CD14-positive monocyte (primary cell): ENCODE results near the gene FDXACB1. TPM values are rescaled to one million over a fixed set of nuclear protein-coding genes. Genes with fewer than 3 reads are reported as not detected.

Source experiments
- DNase-seq, 3 donors: peaks; one replicate each; pipeline ENCODE4 v3.0.0-alpha.2; 2011 to 2022
- H2AFZ ChIP-seq: 2 replicates; pipeline ENCODE4 v1.6.0; 2012; ENCODE audit warnings: mild to moderate bottlenecking, low read depth, low read length, inconsistent platforms; ENCODE audit not compliant: insufficient read depth, poor library complexity, severe bottlenecking
- H3K27ac ChIP-seq, 2 donors: 1 replicate in 1 of 2; 2 replicates in 1 of 2; pipeline ENCODE4 v1.5.1; 2012 to 2013; ENCODE audit warnings: low read length in 2 of 2, control low read depth in 1 of 2, inconsistent platforms in 1 of 2, low read depth in 1 of 2, mild to moderate bottlenecking in 1 of 2
- H3K27me3 ChIP-seq, 2 donors: one replicate each; pipeline versions ENCODE4 v1.6.0 to v1.6.1; 2011 to 2013; ENCODE audit warnings: low read length in 2 of 2; ENCODE audit not compliant: control insufficient read depth in 2 of 2, insufficient read depth in 2 of 2
- H3K36me3 ChIP-seq, 2 donors: replicated peaks in 1 of 2; 1 replicate in 1 of 2; 2 replicates in 1 of 2; pipeline versions ENCODE4 v1.5.1 to v1.6.1; 2012 to 2013; ENCODE audit warnings: low read length in 2 of 2, control low read depth in 1 of 2, inconsistent platforms in 1 of 2, mild to moderate bottlenecking in 1 of 2; ENCODE audit not compliant: insufficient read depth in 2 of 2, control insufficient read depth in 1 of 2
- H3K4me1 ChIP-seq, 2 donors: 1 replicate in 1 of 2; 2 replicates in 1 of 2; pipeline versions ENCODE4 v1.5.1 to v1.6.1; 2012 to 2013; ENCODE audit warnings: low read length in 2 of 2, control low read depth in 1 of 2, inconsistent platforms in 1 of 2, mild to moderate bottlenecking in 1 of 2, moderate library complexity in 1 of 2; ENCODE audit not compliant: insufficient read depth in 2 of 2, control insufficient read depth in 1 of 2
- H3K4me2 ChIP-seq: replicated peaks from 2 replicates; pipeline ENCODE3; 2012; ENCODE audit warnings: low read length, moderate library complexity, mild to moderate bottlenecking; ENCODE audit not compliant: poor library complexity, severe bottlenecking; ENCODE audit errors: extremely low read depth
- H3K4me3 ChIP-seq, 3 experiments: fragments of 200-600 bp in 1 of 3; sonication (generic) in 1 of 3; replicated peaks in 1 of 3; 1 replicate in 2 of 3; 2 replicates in 1 of 3; pipeline ENCODE4 v1.5.1; 2011 to 2013; ENCODE audit warnings: low read length in 3 of 3, mild to moderate bottlenecking in 3 of 3, control low read depth in 2 of 3, low read depth in 2 of 3, inconsistent platforms in 1 of 3, moderate library complexity in 1 of 3
- H3K79me2 ChIP-seq: 2 replicates; pipeline ENCODE4 v1.6.0; 2012; ENCODE audit warnings: mild to moderate bottlenecking, control low read depth, inconsistent platforms, low read length, moderate library complexity; ENCODE audit not compliant: insufficient read depth
- H3K9ac ChIP-seq: 2 replicates; pipeline ENCODE4 v1.6.0; 2017; ENCODE audit warnings: low read length, mild to moderate bottlenecking; ENCODE audit not compliant: insufficient read depth, poor library complexity, severe bottlenecking
- H3K9me3 ChIP-seq, 2 donors: replicated peaks in 1 of 2; 1 replicate in 1 of 2; 2 replicates in 1 of 2; pipeline versions ENCODE4 v1.5.1 to v1.6.1; 2012 to 2013; ENCODE audit warnings: low read length in 2 of 2, control low read depth in 1 of 2; ENCODE audit not compliant: control insufficient read depth in 1 of 2, insufficient read depth in 1 of 2
- H4K20me1 ChIP-seq: 2 replicates; pipeline ENCODE4 v1.6.0; 2012; ENCODE audit warnings: mild to moderate bottlenecking, low read length, control low read depth, moderate library complexity; ENCODE audit not compliant: insufficient read depth
- H3K27ac Mint-ChIP-seq, 7 donors: one replicate each; pipeline ENCODE4 v1.8.0; 2020; ENCODE audit warnings: mild to moderate bottlenecking in 7 of 7, mixed read lengths in 7 of 7, moderate library complexity in 6 of 7, inconsistent platforms in 2 of 7
- H3K27me3 Mint-ChIP-seq, 3 donors: one replicate each; pipeline ENCODE4 v1.8.0; 2021 to 2022; ENCODE audit warnings: low read depth in 3 of 3, mild to moderate bottlenecking in 3 of 3, mixed read lengths in 3 of 3, moderate library complexity in 3 of 3, inconsistent platforms in 1 of 3
- H3K36me3 Mint-ChIP-seq, 2 donors: one replicate each; pipeline ENCODE4 v1.8.0; 2020; ENCODE audit warnings: mixed read lengths in 2 of 2, inconsistent platforms in 1 of 2, mild to moderate bottlenecking in 1 of 2
- H3K4me1 Mint-ChIP-seq: one replicate; pipeline ENCODE4 v1.8.0; 2020; ENCODE audit warnings: mild to moderate bottlenecking, mixed read lengths
- H3K4me3 Mint-ChIP-seq, 2 donors: one replicate each; pipeline ENCODE4 v1.8.0; 2020; ENCODE audit warnings: mild to moderate bottlenecking in 2 of 2, mixed read lengths in 2 of 2, moderate library complexity in 1 of 2
- H3K9me3 Mint-ChIP-seq, 7 donors: one replicate each; pipeline ENCODE4 v1.8.0; 2020 to 2022; ENCODE audit warnings: mixed read lengths in 7 of 7, mild to moderate bottlenecking in 6 of 7, moderate library complexity in 6 of 7, inconsistent platforms in 2 of 7
- CTCF ChIP-seq: fragments of 200-600 bp; IDR thresholded peaks from one replicate; pipeline ENCODE4 v1.8.0; 2022; ENCODE audit warnings: antibody characterized with exemption, mild to moderate bottlenecking
- WGBS: methylation state at CpG from one replicate; pipeline ENCODE4 v1.1.5; 2013; ENCODE audit warnings: missing lambda C conversion rate; ENCODE audit not compliant: insufficient coverage; 5-methylcytosine and 5-hydroxymethylcytosine counted together
- intact Hi-C, 2 donors: fragments of 100-400 bp; cut with micrococcal nuclease; formaldehyde crosslinking; loops; one replicate each; pipeline versions ENCODE4 v1.15.0 to v1.15.1; 2023
- polyA plus RNA-seq, 3 donors: library from polyadenylated mRNA; depleted of rRNA in 1 of 3; unstranded in 2 of 3; stranded (reverse) in 1 of 3; fragments of 300-500 nt in 2 of 3; fragments of >200 nt in 1 of 3; fragmentation: Illumina TruSeq in 2 of 3; gene quantifications; 1 replicate in 2 of 3; 2 replicates in 1 of 3; pipeline ENCODE4 v1.2.3, GENCODE V29; 2012 to 2021

Gene FDXACB1
- polyA plus RNA-seq, 3 donors, result 1.9 to 2.3 (median 2.0) TPM

- intact Hi-C loops, result loop anchor here (5.0 to 10.0 kb wide), 5 partner anchors 69 to 279 kb away; partner anchors contain the start of genes PPP2R1B (in 1 of the 2) and SIK2 (in 1 of the 2)
- Histone ChIP-seq H4K20me1 (no peaks in the 10 kb centered on the region), H3K9ac (no peak overlapping the region), H3K4me3 (peak overlapping the region in 1 of 3 experiments; percentile 49), H3K27ac (peak overlapping the region; percentile 77 to 83), H3K9me3 (no peaks in the 10 kb centered on the region), H3K36me3 (peaks cover 0 to 2% of the 10 kb centered on the region in 2 donors), H3K4me1 (peaks cover 45 to 55% of the 10 kb centered on the region in 2 donors), H3K4me2 (peak overlapping the region; percentile 45), H3K79me2 (no peaks in the 10 kb centered on the region), H3K27me3 (no peaks in the 10 kb centered on the region), H2AFZ (peak overlapping the region; percentile 38)
- WGBS, result no CpG with 5 or more reads among the region's 5 CpGs
- DNase-seq, result peak; percentile 37 to 67 (median 66)
- Mint-ChIP-seq H3K4me1 (peaks cover 52% of the 10 kb centered on the region), H3K4me3 (peak overlapping the region; percentile 59 to 66), H3K36me3 (peaks cover 7 to 8% of the 10 kb centered on the region in 2 donors), H3K9me3 (no peaks in the 10 kb centered on the region), H3K27ac (peak overlapping the region; percentile 89 to 97 (median 96)), H3K27me3 (peaks cover 0 to 2% (median 0%) of the 10 kb centered on the region in 3 donors)
- TF ChIP-seq CTCF, result no peak
Measured at GRCh38 chr11:111843661-111844060, 35.3 kb downstream of the FDXACB1 start.

GRCh38 chr11:111841370-111842053 lies 37.5 kb downstream of the FDXACB1 start:
- 0% methylated on average over 5 of the region's 10 CpGs for WGBS
- H3K4me3 ChIP-seq, result no peak overlapping the region
- no peaks in the 10 kb centered on the region for H3K9me3 ChIP-seq
- H3K4me1 ChIP-seq, result peaks cover 33 to 40% of the 10 kb centered on the region in 2 donors
- H3K36me3 ChIP-seq, result peaks cover 17 to 19% of the 10 kb centered on the region in 2 donors
- Mint-ChIP-seq H3K4me3 (peak overlapping the region; percentile 58 to 71), H3K27me3 (peaks cover 0 to 2% (median 0%) of the 10 kb centered on the region in 3 donors), H3K36me3 (peaks cover 13 to 15% of the 10 kb centered on the region in 2 donors), H3K9me3 (no peaks in the 10 kb centered on the region), H3K27ac (peak overlapping the region in 1 of 7 donors; percentile 16), H3K4me1 (peaks cover 37% of the 10 kb centered on the region)
- no peak overlapping the region for H3K27ac ChIP-seq
- H3K9ac ChIP-seq, result no peak overlapping the region
- no peaks in the 10 kb centered on the region for H4K20me1 ChIP-seq
- peak overlapping the region; percentile 55 for H2AFZ ChIP-seq
- H3K79me2 ChIP-seq, result no peaks in the 10 kb centered on the region
- peak; percentile 75 to 84 (median 81) for DNase-seq
- intact Hi-C loops, result loop anchor here (5.0 to 10.0 kb wide), 5 partner anchors 67 to 277 kb away; partner anchors contain the start of genes PPP2R1B (in 1 of the 2) and SIK2 (in 1 of the 2)
- no peaks in the 10 kb centered on the region for H3K27me3 ChIP-seq
- peak overlapping the region; percentile 47 for H3K4me2 ChIP-seq
- peak; percentile 90 for TF ChIP-seq CTCF
